SK-N-SH treated with all-trans-retinoic acid at 6 μM for 48 hours (cell line): ENCODE data around the gene SEMA3F.

Experiments used
- ARNTL ChIP-seq: fragments of 450-650 bp; formaldehyde crosslinking; IDR thresholded peaks from 2 replicates; pipeline ENCODE4 v1.5.0; 2020; ENCODE audit warnings: low read depth, mild to moderate bottlenecking, moderate library complexity, borderline replicate concordance
- CSDC2 ChIP-seq: fragments of 250-450 bp; sonication (Bioruptor Pico); IDR thresholded peaks from 2 replicates; pipeline ENCODE4 v1.5.0; 2020; ENCODE audit warnings: mild to moderate bottlenecking, moderate library complexity
- ESRRG ChIP-seq: fragments of 250-450 bp; sonication (Bioruptor Pico); IDR thresholded peaks from 2 replicates; pipeline ENCODE4 v1.6.1; 2021; ENCODE audit warnings: mild to moderate bottlenecking
- OSR1 ChIP-seq: fragments of 250-450 bp; sonication (Bioruptor Pico); IDR thresholded peaks from 2 replicates; pipeline ENCODE4 v1.8.0; 2022; ENCODE audit warnings: moderate library complexity, mild to moderate bottlenecking, inconsistent platforms
- RARB ChIP-seq: fragments of 250-450 bp; sonication (Bioruptor Pico); IDR thresholded peaks from 2 replicates; pipeline ENCODE4 v1.8.0; 2021; ENCODE audit warnings: mild to moderate bottlenecking, moderate library complexity
- SNAI2 ChIP-seq: fragments of 250-450 bp; sonication (Bioruptor Pico); IDR thresholded peaks from 2 replicates; pipeline ENCODE4 v1.5.0; 2020; ENCODE audit warnings: mild to moderate bottlenecking, moderate library complexity
- ZFP3 ChIP-seq: fragments of 250-450 bp; sonication (Bioruptor Pico); IDR thresholded peaks from 2 replicates; pipeline ENCODE4 v1.5.0; 2020; ENCODE audit warnings: mild to moderate bottlenecking, moderate library complexity
- ZFP30 ChIP-seq: fragments of 450-650 bp; formaldehyde crosslinking; IDR thresholded peaks from 2 replicates; pipeline ENCODE4 v1.5.0; 2022; ENCODE audit warnings: mild to moderate bottlenecking, moderate library complexity
- ZNF8 ChIP-seq: fragments of 450-650 bp; formaldehyde crosslinking; IDR thresholded peaks from 2 replicates; pipeline ENCODE4 v1.5.0; 2020; ENCODE audit warnings: mild to moderate bottlenecking, moderate library complexity
- TF ChIP-seq, protein P1 (sequence below): fragments of 250-450 bp; sonication (Bioruptor Pico); IDR thresholded peaks from 2 replicates; pipeline ENCODE4 v1.8.0; 2020; ENCODE audit warnings: mild to moderate bottlenecking, moderate library complexity, borderline replicate concordance
- TF ChIP-seq, protein P2 (sequence below): fragments of 250-450 bp; sonication (Bioruptor Pico); IDR thresholded peaks from 2 replicates; pipeline ENCODE4 v1.5.1; 2020; ENCODE audit warnings: low read depth, mild to moderate bottlenecking, moderate library complexity

- TF ChIP-seq ARNTL (CRISPR knock-in tag) (no peak), RARB (no peak), ZFP3 (CRISPR knock-in tag) (no peak), CSDC2 (CRISPR knock-in tag) (no peak), ZFP30 (CRISPR knock-in tag) (no peak), SNAI2 (CRISPR knock-in tag) (no peak), ESRRG (CRISPR knock-in tag) (no peak), OSR1 (no peak), ZNF8 (CRISPR knock-in tag) (no peak)
- TF ChIP-seq, protein P1, sequence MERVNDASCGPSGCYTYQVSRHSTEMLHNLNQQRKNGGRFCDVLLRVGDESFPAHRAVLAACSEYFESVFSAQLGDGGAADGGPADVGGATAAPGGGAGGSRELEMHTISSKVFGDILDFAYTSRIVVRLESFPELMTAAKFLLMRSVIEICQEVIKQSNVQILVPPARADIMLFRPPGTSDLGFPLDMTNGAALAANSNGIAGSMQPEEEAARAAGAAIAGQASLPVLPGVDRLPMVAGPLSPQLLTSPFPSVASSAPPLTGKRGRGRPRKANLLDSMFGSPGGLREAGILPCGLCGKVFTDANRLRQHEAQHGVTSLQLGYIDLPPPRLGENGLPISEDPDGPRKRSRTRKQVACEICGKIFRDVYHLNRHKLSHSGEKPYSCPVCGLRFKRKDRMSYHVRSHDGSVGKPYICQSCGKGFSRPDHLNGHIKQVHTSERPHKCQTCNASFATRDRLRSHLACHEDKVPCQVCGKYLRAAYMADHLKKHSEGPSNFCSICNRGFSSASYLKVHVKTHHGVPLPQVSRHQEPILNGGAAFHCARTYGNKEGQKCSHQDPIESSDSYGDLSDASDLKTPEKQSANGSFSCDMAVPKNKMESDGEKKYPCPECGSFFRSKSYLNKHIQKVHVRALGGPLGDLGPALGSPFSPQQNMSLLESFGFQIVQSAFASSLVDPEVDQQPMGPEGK = no peak
- TF ChIP-seq, protein P2, sequence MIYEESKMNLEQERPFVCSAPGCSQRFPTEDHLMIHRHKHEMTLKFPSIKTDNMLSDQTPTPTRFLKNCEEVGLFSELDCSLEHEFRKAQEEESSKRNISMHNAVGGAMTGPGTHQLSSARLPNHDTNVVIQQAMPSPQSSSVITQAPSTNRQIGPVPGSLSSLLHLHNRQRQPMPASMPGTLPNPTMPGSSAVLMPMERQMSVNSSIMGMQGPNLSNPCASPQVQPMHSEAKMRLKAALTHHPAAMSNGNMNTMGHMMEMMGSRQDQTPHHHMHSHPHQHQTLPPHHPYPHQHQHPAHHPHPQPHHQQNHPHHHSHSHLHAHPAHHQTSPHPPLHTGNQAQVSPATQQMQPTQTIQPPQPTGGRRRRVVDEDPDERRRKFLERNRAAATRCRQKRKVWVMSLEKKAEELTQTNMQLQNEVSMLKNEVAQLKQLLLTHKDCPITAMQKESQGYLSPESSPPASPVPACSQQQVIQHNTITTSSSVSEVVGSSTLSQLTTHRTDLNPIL (CRISPR knock-in tag) = no peak
Observed at GRCh38 chr3:50122071-50122470, 33.1 kb upstream of the SEMA3F start.
